GM21576 (cell line): Measurements from ENCODE around the gene TMED8.
"Not testable (repeated sequence)": the region's sequence is repeated elsewhere in the genome, so short reads cannot be mapped to it uniquely, and the experiment has no call there.

Source experiments
- ATAC-seq: cut with Tn5 transposase; IDR thresholded peaks from one replicate; pipeline ENCODE4 v1.9.1; 2021; ENCODE audit warnings: mild to moderate bottlenecking, moderate library complexity; ENCODE audit not compliant: unreplicated experiment

TMED8 gene

DNA sequence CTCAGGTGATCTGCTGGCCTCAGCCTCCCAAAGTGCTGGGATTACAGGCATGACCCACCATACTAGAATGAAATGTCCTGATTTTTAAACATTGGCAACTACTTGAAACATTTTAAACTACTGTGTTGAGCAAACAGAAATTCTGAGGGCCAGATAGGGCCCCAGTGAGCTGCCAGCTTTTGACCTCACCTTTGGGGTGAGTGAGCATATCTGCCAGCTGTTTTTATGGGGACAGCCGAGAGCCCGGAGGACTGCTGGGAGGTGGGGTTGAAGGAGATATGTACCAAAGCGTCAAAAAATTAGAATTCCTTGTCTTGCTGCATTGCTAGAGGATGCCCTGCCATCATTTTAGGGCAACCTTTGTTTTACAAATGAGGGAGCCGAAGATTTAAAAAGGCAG lies 53.3 kb downstream of the TMED8 start:
- ATAC-seq = no peak

GRCh38 chr14:77322951-77323350 lies 53.9 kb downstream of the TMED8 start:
- no peak for ATAC-seq

DNA sequence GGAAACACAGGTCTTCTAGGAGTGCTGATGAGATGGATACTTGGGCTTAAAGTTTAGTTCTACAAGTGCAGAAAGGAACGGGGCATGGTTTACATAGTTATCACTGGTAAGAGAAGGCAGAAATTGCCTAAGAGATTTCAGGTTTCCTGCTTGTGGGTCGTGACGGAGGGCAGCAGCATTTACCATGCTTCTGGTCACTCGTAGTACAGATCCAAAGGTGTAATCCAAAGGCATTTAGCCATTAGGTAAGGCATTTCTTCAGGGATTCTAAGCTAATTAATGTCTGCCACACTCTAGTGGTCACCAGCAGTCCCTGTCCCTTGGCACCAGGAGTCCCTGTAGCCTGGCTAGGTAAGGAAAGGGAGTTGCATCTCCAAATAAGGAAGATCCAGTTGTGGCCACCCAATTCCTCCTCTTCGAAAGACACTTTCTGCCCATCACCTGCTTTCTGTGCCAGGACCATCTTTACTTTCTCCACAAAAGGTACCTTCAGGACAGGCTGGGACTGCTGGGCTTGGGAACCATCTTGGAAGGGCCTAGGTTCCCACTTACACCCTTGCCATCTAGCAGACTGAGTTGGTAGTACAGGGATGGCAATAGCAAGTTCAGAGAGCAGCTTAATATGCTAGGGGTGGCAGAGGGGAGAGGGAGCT lies 54.5 kb downstream of the TMED8 start:
- no peak for ATAC-seq

- ATAC-seq = peak; percentile 66
Measured at GRCh38 chr14:77320238-77320935, 56.5 kb downstream of the TMED8 start, which contains the start of gene POMT2. Gene POMT2, minus strand, starts transcription at chr14:77320883. Its CDS starts 202 bp downstream, at chr14:77320681.

- no peak for ATAC-seq
Measured at GRCh38 chr14:77319422-77319821, 57.5 kb downstream of the TMED8 start.

DNA sequence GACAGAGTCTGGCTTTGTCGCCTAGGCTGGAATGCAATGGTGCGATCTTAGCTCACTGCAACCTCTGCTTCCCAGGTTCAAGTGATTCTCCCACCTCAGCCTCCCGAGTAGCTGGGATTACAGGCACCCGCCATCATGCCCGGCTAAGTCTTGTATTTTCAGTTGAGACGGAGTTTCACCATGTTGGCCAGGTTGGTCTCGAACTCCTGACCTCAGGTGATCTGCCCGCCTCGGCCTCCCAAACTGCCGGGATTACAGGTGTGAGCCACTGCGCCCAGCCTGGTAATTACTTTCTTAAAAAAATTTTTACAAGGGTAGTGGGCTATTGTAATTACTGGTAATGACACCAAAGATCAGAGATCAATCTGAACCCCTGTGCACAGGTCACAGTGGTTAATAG lies 58.1 kb downstream of the TMED8 start:
- not testable (repeated sequence) for ATAC-seq

- no peak for ATAC-seq
Measured at GRCh38 chr14:77318006-77318553, 58.8 kb downstream of the TMED8 start.

DNA sequence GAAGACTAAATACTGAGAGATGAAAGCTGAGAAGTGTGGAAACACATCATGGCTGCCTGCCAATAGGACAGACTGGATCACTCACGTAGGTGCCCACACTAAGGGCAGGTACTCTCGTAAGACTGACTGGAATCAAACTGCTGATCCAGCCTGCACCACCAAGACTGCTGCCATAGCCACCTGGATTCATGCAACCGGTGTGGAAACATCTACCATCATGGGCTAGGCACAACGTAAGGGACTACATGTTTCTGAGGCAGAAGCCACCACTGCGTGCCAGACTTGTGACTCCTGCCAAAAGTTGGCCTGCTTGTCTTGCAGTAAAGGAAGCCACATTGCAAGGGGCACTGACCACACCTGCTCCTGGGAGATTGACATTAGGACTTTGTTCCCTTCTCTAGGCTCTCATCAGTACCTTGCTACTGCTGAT lies 60.0 kb downstream of the TMED8 start:
- no peak for ATAC-seq

DNA sequence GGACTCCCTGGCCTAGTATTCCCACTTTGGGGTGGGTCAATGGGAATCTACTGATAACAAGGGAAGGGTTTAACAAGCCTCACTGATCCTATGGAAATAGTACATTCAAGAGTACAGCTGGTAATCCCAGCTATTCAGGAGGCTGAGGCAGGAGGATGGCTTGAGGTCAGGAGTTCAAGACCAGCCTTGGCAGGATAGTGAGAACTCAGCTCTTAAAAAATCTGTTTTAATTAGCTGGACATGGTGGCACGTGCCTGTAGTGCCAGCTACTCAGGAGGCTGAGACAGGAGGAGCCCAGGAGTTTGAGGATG lies 60.7 kb downstream of the TMED8 start:
- no peak for ATAC-seq

- ATAC-seq = no peak
Measured at GRCh38 chr14:77314539-77315457, 62.1 kb downstream of the TMED8 start.

DNA sequence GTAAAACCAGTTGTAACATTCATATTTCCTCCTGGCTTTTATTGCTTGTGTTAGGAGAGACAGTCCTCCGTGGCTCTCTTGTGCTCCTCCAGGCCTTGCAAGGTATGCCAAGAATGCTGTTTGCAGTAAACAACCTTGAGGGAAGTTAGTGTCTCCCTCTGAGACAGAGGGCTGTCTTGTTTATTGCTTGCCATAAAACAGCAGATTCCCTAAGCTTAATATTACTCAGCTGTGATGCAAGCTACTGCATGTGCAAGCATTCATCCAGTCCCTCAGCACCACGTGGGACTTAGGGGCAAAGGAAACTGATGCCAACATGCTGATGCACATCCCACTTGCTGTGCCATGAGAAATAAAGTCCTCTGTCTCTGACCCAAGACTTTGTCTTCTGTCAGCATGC lies 62.9 kb downstream of the TMED8 start:
- no peak for ATAC-seq

GRCh38 chr14:77313371-77313770 lies 63.5 kb downstream of the TMED8 start:
- ATAC-seq = no peak

DNA sequence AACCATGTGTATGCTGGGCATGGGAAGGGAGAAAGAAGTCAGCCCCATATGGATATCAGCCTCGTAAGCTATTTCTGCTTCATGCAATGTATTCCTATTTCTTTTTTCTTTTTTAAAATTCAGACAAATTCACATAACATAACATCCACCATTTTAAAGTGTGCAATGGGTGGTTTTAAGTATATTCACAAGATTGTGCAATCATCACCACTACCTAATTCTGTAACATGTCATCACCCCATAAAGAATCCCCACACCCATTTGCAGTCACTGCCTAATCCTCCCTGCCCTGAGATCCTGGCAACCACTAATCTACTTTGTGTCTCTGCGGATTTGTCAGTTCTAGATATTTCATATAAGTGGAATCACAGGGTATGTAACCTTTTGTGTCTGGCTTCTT lies 65.7 kb downstream of the TMED8 start:
- no peak for ATAC-seq

DNA sequence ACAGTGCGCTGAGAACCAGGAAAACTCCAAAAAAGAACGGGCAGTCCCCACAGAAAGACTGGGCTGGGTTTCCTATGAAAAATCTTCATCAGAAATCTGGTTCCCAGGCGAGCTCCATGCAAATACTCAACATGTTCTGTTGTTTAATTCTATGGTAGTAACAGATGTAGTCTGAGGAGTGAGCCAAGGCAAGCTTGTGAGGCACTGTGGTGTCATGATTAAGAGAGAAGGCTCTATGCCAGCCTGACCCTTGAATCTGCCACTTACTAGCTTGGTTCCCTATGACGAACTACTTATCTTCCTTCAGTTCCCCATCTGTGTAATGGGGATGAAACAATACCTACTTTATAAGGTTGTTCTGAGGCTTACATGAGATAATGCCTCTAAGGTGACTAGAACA lies 66.9 kb downstream of the TMED8 start:
- ATAC-seq = no peak

- no peak for ATAC-seq
Measured at GRCh38 chr14:77309131-77309530, 67.8 kb downstream of the TMED8 start.

DNA sequence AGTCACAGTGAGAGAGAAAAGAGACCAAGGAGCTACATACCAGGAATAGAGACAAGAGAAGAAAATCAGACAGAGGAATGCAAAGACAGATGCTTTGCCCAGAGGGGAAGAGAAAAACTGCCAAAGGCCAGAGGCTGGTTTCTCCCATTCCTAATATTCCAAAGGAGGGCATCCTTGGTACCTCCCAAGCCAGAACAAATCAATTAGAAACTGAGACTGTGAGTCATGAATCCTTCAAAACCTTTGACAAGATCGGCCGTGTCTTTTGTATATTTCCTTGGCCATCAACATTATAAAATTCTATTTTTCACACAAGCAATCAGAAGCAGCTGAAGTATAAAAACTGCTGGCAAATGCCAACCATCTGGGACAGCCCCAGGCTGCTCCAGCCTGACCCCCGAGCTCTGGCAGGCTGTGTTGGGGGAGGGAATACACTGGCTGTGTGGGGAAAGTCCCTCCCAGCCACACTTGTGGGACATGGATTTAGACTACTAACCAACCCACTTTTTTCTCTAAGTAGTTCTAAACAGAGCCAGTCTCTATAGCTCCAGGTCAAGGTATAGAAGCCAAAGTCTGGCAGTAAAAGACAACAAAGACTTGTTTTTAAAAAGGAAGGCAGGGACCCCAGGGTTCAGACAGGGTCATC lies 69.9 kb downstream of the TMED8 start:
- ATAC-seq = no peak

DNA sequence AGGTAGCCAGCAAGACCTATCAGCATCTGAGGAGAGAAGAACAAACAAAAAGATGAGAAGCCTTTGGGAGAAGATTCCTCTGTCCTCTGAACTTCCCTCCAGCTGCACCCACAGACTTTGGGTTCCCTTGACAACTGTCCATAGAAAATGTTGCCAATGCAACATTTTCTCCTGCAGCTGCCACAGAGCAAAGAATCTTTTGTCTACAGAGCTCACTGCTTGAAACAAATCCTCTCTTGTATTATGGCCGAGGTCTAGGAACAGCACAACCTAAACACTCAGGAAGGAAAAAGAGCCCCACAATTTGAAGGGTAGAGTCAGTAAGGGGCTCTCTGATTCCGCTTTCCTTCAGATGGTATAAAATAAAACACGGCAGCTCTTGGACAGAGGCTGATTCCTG lies 70.5 kb downstream of the TMED8 start:
- ATAC-seq = no peak

DNA sequence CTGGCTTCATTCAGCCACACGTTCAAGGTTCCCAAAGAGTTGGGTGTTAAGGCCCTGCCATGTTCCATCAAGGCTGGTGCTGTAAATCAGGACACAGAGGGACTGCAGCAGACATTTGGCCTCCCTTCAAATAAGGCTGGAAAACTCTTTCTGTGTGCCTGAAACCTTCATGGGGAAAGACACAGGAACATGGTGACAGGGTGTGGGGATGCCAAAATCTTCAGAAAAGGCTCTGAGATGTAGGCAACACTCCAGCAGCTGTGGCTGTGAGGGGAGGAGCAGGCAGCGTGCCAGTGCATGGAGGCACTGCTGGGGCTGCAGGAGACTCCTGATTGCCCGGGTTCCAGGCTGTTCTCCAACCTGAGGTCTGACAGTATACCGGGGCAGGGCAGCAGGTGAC lies 71.2 kb downstream of the TMED8 start:
- no peak for ATAC-seq

DNA sequence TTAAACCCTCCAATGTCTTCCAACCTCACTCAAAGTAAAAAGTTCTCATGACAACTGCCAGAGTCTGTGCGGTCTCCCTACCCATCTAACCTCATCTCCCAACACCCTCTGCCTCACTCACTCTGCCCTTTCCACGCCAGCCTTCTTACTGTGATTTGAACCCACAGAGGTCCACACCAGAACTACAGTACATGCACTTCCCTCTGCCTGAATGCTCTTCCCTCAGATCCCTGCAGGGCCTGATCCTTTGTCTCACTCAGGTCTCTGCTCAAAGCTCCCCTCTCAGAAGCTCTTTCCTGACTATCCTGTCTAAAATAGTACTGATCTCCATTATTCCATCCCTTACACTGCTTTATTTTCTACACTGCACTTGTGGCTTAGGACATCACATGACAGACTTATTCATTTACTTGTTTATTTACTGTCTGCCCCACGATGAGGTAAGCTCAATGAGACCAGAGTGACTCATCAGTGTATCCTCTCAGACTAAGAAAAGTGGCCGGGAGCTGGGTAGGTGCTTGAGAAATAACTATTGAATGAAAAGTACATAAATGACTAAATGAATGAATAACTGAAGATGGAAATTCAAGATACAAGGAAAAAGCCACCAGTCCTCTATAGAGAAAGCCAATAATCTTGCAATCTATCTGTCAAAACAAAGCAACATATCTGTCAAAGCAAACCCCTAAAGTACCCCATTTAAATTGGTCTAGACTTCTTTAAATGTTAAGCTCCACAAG lies 73.3 kb downstream of the TMED8 start:
- peak; percentile 41 for ATAC-seq

- no peak for ATAC-seq
Measured at GRCh38 chr14:77302926-77303325, 74.0 kb downstream of the TMED8 start.
